Sciatic nerve (tissue), 2 donors: ENCODE data around the gene H6PD. TPM values are rescaled to one million over a fixed set of nuclear protein-coding genes. Genes with fewer than 3 reads are reported as not detected.

Experiments used
- ATAC-seq: fragments of 200-7000 bp; cut with Tn5 transposase; one replicate; pipeline ENCODE4 v1.9.1; 2020; ENCODE audit warnings: mild to moderate bottlenecking, moderate library complexity
- DNase-seq: peaks from one replicate; pipeline ENCODE4 v3.0.0-alpha.2; 2020; ENCODE audit warnings: low spot score
- intact Hi-C: fragments of 100-400 bp; cut with DNase I; formaldehyde crosslinking; loops from one replicate; pipeline ENCODE4 v1.14.2; 2022
- total RNA-seq: library from RNA; stranded (reverse); fragmentation: NEBNext Ultra II Directional; extraction: Animal tissue kit (Norgen Biotek cat#: 25700); gene quantifications from one replicate; pipeline ENCODE4 v1.2.1, GENCODE V29; 2021
- donor health status: DM: no; HTN: no; CAD: no.
- donor health status: DM: no; HTN: no; CAD: no.

The H6PD gene
- total RNA-seq, 1 donor from 2014 or later: 52.9 TPM

- no peak for DNase-seq
- intact Hi-C loops: no loop called here
- no peak for ATAC-seq
Measured at GRCh38 chr1:9202240-9202870, 32.2 kb upstream of the H6PD start.

GRCh38 chr1:9203511-9203982, 31.0 kb upstream of the H6PD start:
- ATAC-seq (no peak), DNase-seq (no peak)
- intact Hi-C loops: no loop called here

GRCh38 chr1:9204156-9204720, 30.3 kb upstream of the H6PD start:
- DNase-seq (no peak), ATAC-seq (no peak)
- intact Hi-C loops: no loop called here

- intact Hi-C loops: no loop called here
- DNase-seq (no peak), ATAC-seq (no peak)
Measured at GRCh38 chr1:9207086-9207485, 27.5 kb upstream of the H6PD start.

- no peak for DNase-seq
- intact Hi-C loops: no loop called here
- no peak for ATAC-seq
Measured at GRCh38 chr1:9207715-9208114, 26.9 kb upstream of the H6PD start.

DNA sequence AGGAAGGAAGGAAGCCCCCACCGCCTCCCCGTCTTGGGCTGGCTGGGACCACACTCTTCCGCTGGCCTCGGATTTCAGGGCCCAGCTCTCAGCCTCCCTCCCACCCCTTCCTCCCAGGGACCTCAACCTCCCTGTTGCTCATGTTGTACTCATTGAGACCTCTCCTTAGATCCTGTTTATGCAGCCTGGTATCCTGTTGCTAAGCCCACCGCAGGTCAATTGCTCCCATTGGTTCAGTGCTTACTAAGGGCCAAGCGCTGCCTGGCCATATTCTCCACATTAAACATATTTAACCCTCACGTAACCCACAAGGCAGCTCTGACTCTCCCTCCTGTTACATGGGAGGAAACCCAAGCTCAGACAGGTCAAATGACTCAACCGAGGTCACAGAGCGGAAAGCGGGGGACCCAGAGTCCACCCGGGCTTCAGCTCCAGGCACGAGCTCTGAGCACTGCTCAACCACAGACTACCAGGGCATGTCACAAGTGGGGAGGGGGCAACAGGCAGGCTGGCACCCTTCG, 23.2 kb upstream of the H6PD start:
- DNase-seq (no peak), ATAC-seq (no peak)
- intact Hi-C loops: no loop called here

- DNase-seq: no peak
- intact Hi-C loops: no loop called here
- no peak for ATAC-seq
Measured at GRCh38 chr1:9212735-9213134, 21.8 kb upstream of the H6PD start.

DNA sequence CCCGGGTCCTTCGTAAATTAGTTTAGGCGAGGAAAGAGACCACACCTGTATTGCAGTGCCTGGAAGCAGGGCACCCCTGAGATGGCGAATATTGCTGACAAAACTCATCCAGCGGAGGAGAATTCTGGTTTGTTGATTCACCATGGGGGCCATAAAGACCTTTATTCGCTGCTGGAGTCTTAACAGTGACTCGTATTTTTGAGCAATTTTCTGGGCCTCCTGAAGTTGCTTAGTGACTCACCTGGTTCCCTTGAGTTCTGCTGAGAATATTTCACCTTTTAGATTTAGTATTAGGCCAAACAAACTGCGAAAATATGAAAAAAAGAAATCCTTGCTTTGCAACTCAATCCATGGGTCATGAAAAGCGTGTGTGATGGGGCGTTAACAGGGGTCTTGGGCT, 20.6 kb upstream of the H6PD start:
- intact Hi-C loops: no loop called here
- ATAC-seq: no peak

GRCh38 chr1:9218917-9219316, 15.7 kb upstream of the H6PD start:
- ATAC-seq: no peak
- intact Hi-C loops: no loop called here
- no peak for DNase-seq

More for the DNA sequence above, 20.6 kb upstream of the H6PD start:
- no peak for DNase-seq

DNA sequence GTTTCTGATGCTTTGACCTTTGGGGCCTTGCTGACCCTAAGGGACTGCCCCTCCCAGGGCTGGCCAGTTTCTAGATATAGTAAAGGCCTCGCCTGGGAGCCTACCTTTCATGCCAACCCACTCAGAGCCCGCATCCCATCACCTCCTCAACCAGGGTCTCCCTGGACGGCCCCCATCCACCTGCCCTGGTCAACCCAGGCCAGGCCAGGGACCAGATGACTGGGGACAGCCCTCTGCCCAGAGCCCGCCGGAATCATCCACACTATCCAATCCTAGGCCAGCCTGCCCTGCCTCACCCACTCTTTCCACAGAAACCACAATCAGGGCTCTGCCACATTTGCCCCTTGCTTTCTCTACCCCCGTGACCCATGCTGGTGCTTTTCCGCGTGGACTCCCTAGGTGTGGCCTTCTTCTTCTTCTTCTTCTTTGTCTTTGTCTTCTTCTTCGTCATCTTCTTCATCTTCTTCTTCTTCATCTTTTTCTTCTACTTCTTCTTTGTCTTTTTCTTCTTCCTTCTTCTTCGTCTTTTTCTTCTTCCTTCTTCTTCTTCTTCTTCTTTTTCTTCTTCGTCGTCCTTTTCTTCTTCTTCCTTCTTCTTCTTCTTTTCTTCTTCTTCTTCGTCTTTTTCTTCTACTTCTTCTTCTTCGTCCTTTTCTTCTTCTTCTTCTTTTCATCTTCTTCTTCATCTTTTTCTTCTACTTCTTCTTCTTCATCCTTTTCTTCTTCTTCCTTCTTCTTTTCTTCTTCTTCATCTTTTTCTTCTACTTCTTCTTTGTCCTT, 11.5 kb upstream of the H6PD start:
- ATAC-seq (no peak), DNase-seq (no peak)
- intact Hi-C loops: no loop called here

GRCh38 chr1:9224664-9225410, 9.7 kb upstream of the H6PD start:
- no peak for DNase-seq
- no peak for ATAC-seq
- intact Hi-C loops: no loop called here

GRCh38 chr1:9225411-9225785, 9.2 kb upstream of the H6PD start:
- no peak for ATAC-seq
- DNase-seq: no peak
- intact Hi-C loops: no loop called here

DNA sequence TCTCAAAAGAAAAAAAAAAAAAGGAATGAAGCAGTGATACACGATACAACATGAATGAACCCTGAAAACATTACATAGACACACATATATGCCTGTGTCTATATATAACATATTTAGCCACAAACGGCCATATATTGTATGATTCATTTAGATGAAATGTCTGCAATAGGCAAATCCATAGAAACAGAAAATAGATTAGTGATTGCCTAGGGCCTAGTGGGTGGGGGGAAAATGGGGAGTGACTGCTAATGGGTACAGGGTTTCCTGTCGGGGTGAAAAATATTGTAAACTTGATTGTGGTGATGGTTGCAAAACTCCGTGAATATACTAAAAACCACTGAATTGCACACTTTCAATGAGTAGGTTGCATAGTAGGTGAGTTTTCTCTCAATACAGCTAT, 6.0 kb upstream of the H6PD start:
- ATAC-seq: no peak
- intact Hi-C loops: no loop called here

GRCh38 chr1:9229549-9229948, 5.0 kb upstream of the H6PD start:
- intact Hi-C loops: no loop called here
- DNase-seq: no peak
- ATAC-seq: no peak

More for the DNA sequence above, 6.0 kb upstream of the H6PD start:
- DNase-seq: no peak

DNA sequence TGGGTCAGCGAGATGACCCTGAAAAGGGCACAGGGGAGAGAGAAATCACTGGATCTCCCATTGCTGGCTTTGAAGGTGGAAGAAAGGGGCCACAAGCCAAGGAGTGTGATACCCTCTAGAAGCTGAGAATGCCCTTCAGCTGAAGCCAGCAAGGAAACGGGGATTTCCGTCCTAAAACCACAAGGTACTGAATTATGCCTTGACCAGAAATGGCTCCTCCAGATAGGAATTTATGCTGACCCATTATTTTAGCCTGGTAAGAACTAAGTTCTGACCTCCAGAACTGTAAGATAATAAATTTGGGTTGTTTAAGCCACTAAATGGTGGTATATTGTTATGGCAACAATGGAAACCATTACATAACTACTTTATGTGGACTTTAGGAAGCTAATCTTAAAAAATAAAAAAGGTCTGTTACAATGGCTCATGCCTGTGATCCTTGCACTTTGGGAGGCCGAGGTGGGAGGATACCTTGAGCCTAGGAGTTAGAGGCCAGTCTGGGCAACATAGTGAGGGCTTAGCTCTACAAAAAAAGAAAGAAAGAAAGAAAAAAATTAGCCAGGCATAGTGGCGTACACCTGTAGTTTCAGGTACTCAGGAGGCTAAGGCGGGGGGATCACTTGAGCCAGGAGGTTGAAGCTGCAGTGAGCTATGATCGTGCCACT, 3.6 kb upstream of the H6PD start:
- DNase-seq (no peak), ATAC-seq (no peak)
- intact Hi-C loops: no loop called here

GRCh38 chr1:9231648-9232332, 2.8 kb upstream of the H6PD start:
- DNase-seq (no peak), ATAC-seq (no peak)
- intact Hi-C loops: no loop called here

DNA sequence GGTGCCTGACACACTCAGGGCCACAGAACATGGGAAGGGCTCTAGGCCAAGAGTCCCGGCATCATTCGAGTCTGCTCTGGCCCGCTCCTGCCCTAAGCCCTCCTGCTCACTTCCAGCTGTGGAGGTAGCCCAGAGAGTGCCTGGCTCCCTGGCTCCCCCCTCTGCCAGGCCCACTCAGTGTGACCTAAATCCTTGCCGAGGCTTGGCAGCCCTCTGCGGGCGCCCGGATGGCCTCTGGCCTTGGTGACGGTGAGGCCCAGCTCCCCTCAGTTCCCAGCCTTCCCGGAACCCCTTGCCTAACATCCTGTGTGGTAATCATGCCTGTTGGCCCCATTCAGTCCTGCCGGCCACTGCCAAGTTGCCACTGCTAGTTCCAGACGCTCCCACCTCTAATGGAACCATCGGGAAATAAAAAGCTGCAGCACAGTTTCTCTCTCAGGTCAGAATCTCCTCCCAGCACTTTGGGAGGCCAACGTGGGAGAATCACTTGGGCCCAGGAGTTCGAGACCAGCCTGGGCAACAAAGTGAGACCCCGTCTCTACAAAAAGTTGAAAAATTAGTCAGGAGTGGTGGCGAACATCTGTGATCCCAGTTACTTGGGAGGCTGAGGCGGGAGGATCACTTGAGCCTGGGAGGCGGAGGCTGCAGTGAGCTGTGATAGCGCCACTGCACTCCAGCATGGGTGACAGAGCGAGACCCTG, 1.2 kb upstream of the H6PD start:
- intact Hi-C loops: no loop called here
- peak; percentile 87 for ATAC-seq
- peak; percentile 86 for DNase-seq

GRCh38 chr1:9233942-9234222, 692 bp upstream of the H6PD start:
- intact Hi-C loops: no loop called here
- ATAC-seq (no peak), DNase-seq (no peak)
